K562 (cell line): ENCODE results near the gene KSR2. TPM values are rescaled to one million over a fixed set of nuclear protein-coding genes. Genes with fewer than 3 reads are reported as not detected.

Experiments used
- ATAC-seq: fragments of 200-7000 bp; cut with Tn5 transposase; 3 replicates; pipeline ENCODE4 v1.9.1; 2020; ENCODE audit warnings: moderate library complexity
- BruUV-seq: library from RNA; stranded (reverse); fragments of 400-500 nt; replicated peaks from 2 replicates; lab custom pipeline; 2021; lab: Mats Ljungman, UMichigan
- CTCF ChIA-PET: fragments of 300-600 bp; formaldehyde crosslinking; extraction: SDS; loops from one replicate; lab custom pipeline; 2021; ENCODE audit warnings: low intra/inter-chr PET ratio; lab: Yijun Ruan, JAX
- POLR2A ChIA-PET: fragments of 300-600, 350-650 bp; sonication (Branson Sonifier 250); formaldehyde crosslinking; extraction: SDS; loops from one replicate; lab custom pipeline; 2021; ENCODE audit warnings: antibody characterized with exemption, inconsistent platforms; lab: Yijun Ruan, JAX
- DNase-seq, 4 experiments: peaks; one replicate each; pipeline versions ENCODE4 v3.0.0 to v3.0.0-alpha.2; 2011 to 2018; ENCODE audit warnings: low spot score in 3 of 4, mixed read lengths in 3 of 4; ENCODE audit errors: extremely low read depth in 1 of 4
- FAIRE-seq: peaks from 2 replicates; lab custom pipeline; 2011; peaks lifted over from hg19 to GRCh38; lab: Jason Lieb, UNC
- H2AFZ ChIP-seq: 2 replicates; pipeline ENCODE4 v1.6.0; 2011; ENCODE audit warnings: low read depth, low read length, control low read depth, inconsistent platforms
- H3K27ac ChIP-seq: fragments of 200-600 bp; 3 replicates; pipeline ENCODE4 v1.8.0; 2011; ENCODE audit warnings: low read depth, mild to moderate bottlenecking, control low read depth, inconsistent platforms, low read length, moderate library complexity, mixed read lengths; ENCODE audit errors: extremely low read depth
- H3K27me3 ChIP-seq, 2 experiments: fragments of 300-600 bp in 1 of 2; 2 replicates in 1 of 2; 3 replicates in 1 of 2; pipeline versions ENCODE4 v1.6.0 to v1.8.0; 2011; ENCODE audit warnings: inconsistent platforms in 2 of 2, low read length in 2 of 2, mild to moderate bottlenecking in 1 of 2, mixed read lengths in 1 of 2, moderate library complexity in 1 of 2; ENCODE audit not compliant: control insufficient read depth in 2 of 2, insufficient read depth in 2 of 2
- H3K36me3 ChIP-seq: fragments of 300-600 bp; 3 replicates; pipeline ENCODE4 v1.8.0; 2011; ENCODE audit warnings: mild to moderate bottlenecking, low read length, inconsistent platforms; ENCODE audit not compliant: control insufficient read depth, insufficient read depth
- H3K4me1 ChIP-seq, 2 experiments: fragments of 200-600 bp in 1 of 2; replicated peaks in 1 of 2; 2 replicates in 1 of 2; 3 replicates in 1 of 2; pipeline versions ENCODE4 v1.5.1 to v1.8.0; 2011; ENCODE audit warnings: inconsistent platforms in 2 of 2, low read length in 2 of 2, mild to moderate bottlenecking in 1 of 2, mixed read lengths in 1 of 2, moderate library complexity in 1 of 2; ENCODE audit not compliant: control insufficient read depth in 2 of 2, insufficient read depth in 2 of 2
- H3K4me2 ChIP-seq: 2 replicates; pipeline ENCODE4 v1.6.1; 2011; ENCODE audit warnings: low read length, control low read depth, inconsistent platforms, mixed read lengths; ENCODE audit not compliant: insufficient read depth
- H3K4me3 ChIP-seq: fragments of 200-600 bp; sonication (generic), shearing (Covaris generic); 2 replicates; pipeline ENCODE4 v1.5.1; 2016; ENCODE audit warnings: control low read depth, inconsistent platforms
- H3K79me2 ChIP-seq: fragments of 200-600 bp; 3 replicates; pipeline ENCODE4 v1.8.0; 2011; ENCODE audit warnings: low read length, inconsistent platforms; ENCODE audit not compliant: control insufficient read depth, insufficient read depth
- H3K9ac ChIP-seq, 2 experiments: 2 replicates each; pipeline versions ENCODE4 v1.6.0 to v1.6.1; 2011; ENCODE audit warnings: low read depth in 2 of 2, low read length in 2 of 2, control low read depth in 1 of 2, inconsistent platforms in 1 of 2, mild to moderate bottlenecking in 1 of 2, mixed read lengths in 1 of 2; ENCODE audit not compliant: insufficient read depth in 1 of 2
- H3K9me1 ChIP-seq: one replicate; pipeline ENCODE4 v1.6.0; 2011; ENCODE audit warnings: inconsistent platforms, mild to moderate bottlenecking, low read length, moderate library complexity; ENCODE audit not compliant: control insufficient read depth, insufficient read depth
- H3K9me3 ChIP-seq: replicated peaks from 2 replicates; pipeline ENCODE4 v1.5.1; 2011; ENCODE audit warnings: low read depth, low read length, inconsistent platforms; ENCODE audit not compliant: control insufficient read depth, insufficient read depth
- H4K20me1 ChIP-seq: replicated peaks from 2 replicates; pipeline ENCODE4 v1.6.1; 2011; ENCODE audit warnings: low read length, inconsistent platforms, mixed read lengths; ENCODE audit not compliant: control insufficient read depth, insufficient read depth
- HNRNPL ChIP-seq: fragments of 200-400 bp; formaldehyde crosslinking; IDR thresholded peaks from 2 replicates; pipeline ENCODE4 v1.6.1; 2017; ENCODE audit warnings: low read depth, mild to moderate bottlenecking, low read length
- JUN ChIP-seq, 2 experiments: sonication (generic) in 1 of 2; formaldehyde crosslinking in 1 of 2; IDR thresholded peaks; 2 replicates each; pipeline versions ENCODE4 v1.6.1 to v1.8.0; 2012 to 2022; ENCODE audit warnings: borderline replicate concordance in 2 of 2, mild to moderate bottlenecking in 2 of 2, improper control_type of control experiment in 1 of 2, low read depth in 1 of 2, low read length in 1 of 2, missing genetic modification reagents in 1 of 2
- KDM2B ChIP-seq: fragments of 250-450 bp; sonication (Bioruptor Pico); IDR thresholded peaks from 2 replicates; pipeline ENCODE4 v1.8.0; 2021; ENCODE audit warnings: mild to moderate bottlenecking, moderate library complexity
- NFIC ChIP-seq: fragments of 450-650 bp; IDR thresholded peaks from 2 replicates; pipeline ENCODE4 v1.6.1; 2017; ENCODE audit warnings: mild to moderate bottlenecking, inconsistent platforms
- NFIX ChIP-seq: fragments of 250-450 bp; sonication (Bioruptor Pico); IDR thresholded peaks from 2 replicates; pipeline ENCODE4 v1.4.0; 2020; ENCODE audit warnings: low read depth, mild to moderate bottlenecking, moderate library complexity
- OTX1 ChIP-seq: fragments of 450-650 bp; formaldehyde crosslinking; IDR thresholded peaks from 2 replicates; pipeline ENCODE4 v1.4.0; 2022; ENCODE audit warnings: mild to moderate bottlenecking
- SMC3 ChIP-seq: conservative IDR thresholded peaks from 2 replicates; pipeline ENCODE4 v1.6.1; 2011; ENCODE audit warnings: low read depth, low read length, improper control_type of control experiment; ENCODE audit not compliant: insufficient read depth
- SOX6 ChIP-seq: fragments of 450-650 bp; IDR thresholded peaks from 2 replicates; pipeline ENCODE4 v1.6.1; 2014; ENCODE audit warnings: mild to moderate bottlenecking
- SUPT5H ChIP-seq: fragments of 450-650 bp; IDR thresholded peaks from 2 replicates; pipeline ENCODE4 v1.6.1; 2016
- ZFP91 ChIP-seq: sonication (generic); formaldehyde crosslinking; IDR thresholded peaks from 2 replicates; pipeline ENCODE4 v1.8.0; 2022; ENCODE audit warnings: mild to moderate bottlenecking, missing genetic modification reagents
- ZNF561 ChIP-seq: fragments of 450-650 bp; formaldehyde crosslinking; conservative IDR thresholded peaks from 2 replicates; pipeline ENCODE4 v1.4.0; 2020; ENCODE audit warnings: mild to moderate bottlenecking, moderate library complexity
- WGBS: fragments of 100-300 bp; shearing (Covaris generic); methylation state at CpG from one replicate; pipeline ENCODE4 v1.1.6; 2016; ENCODE audit warnings: low coverage, mixed read lengths; ENCODE audit not compliant: insufficient coverage; ENCODE audit errors: missing lambda C conversion rate; 5-methylcytosine and 5-hydroxymethylcytosine counted together
- in situ Hi-C: fragments of 300-500 bp; cut with MboI; formaldehyde crosslinking; loops from 4 replicates; pipeline ENCODE4 v1.15.0; 2018; ENCODE audit warnings: inconsistent platforms, mixed read lengths
- intact Hi-C: fragments of 100-400 bp; cut with micrococcal nuclease; formaldehyde crosslinking; loops from 2 replicates; pipeline ENCODE4 v1.14.2; 2022
- polyA plus RNA-seq, 8 experiments: library from polyadenylated mRNA; depleted of rRNA in 4 of 8; stranded (reverse) in 5 of 8; unstranded in 3 of 8; fragments of >200 nt; fragmentation: Nextera tagmentation in 2 of 8; fragmentation: Illumina TruSeq in 1 of 8; extraction: Ambion mirVana in 2 of 8; extraction: Trizol in 1 of 8; gene quantifications; 2 replicates each; pipeline versions ENCODE4 v1.2.1 to v1.2.3, GENCODE V29; 2011 to 2014; ENCODE audit warnings: inconsistent platforms in 1 of 8, missing spikeins in 1 of 8
- total RNA-seq, 7 experiments: library from RNA; depleted of rRNA in 6 of 7; stranded (reverse); fragments of >200 nt in 6 of 7; fragmentation: Illumina TruSeq in 2 of 7; extraction: Trizol in 2 of 7; gene quantifications; 2 replicates each; pipeline versions ENCODE4 v1.2.1 to v1.2.3, GENCODE V29; 2011 to 2021; ENCODE audit warnings: low replicate concordance in 1 of 7

KSR2 gene
- total and polyA plus RNA-seq, 9 of the 15 experiments (the other 6 are each of a cell fraction or from before 2014, with no cell fraction given), result not detected

- Histone ChIP-seq H3K9me3 (no peaks in the 10 kb centered on the region), H4K20me1 (no peaks in the 10 kb centered on the region), H3K4me2 (no peak overlapping the region), H3K4me1 (no peaks in the 10 kb centered on the region), H3K9me1 (no peaks in the 10 kb centered on the region), H2AFZ (no peak overlapping the region), H3K36me3 (no peaks in the 10 kb centered on the region), H3K27ac (no peak overlapping the region), H3K79me2 (no peaks in the 10 kb centered on the region), H3K9ac (no peak overlapping the region), H3K4me3 (no peak overlapping the region), H3K27me3 (no peaks in the 10 kb centered on the region; a peak in 1 of 5 replicates)
- in situ Hi-C loops (no loop called here), intact Hi-C loops (no loop called here)
- no peak for FAIRE-seq
- no peak for ATAC-seq
- ChIA-PET POLR2A (no interaction called here), CTCF (no interaction called here)
- WGBS, result 2% methylated on average over 5 of the region's 5 CpGs
- no peak for TF ChIP-seq OTX1
- no peak for TF ChIP-seq KDM2B (CRISPR knock-in tag)
- no peak for TF ChIP-seq SUPT5H
- no peak for TF ChIP-seq HNRNPL
- TF ChIP-seq ZFP91 (CRISPR knock-in tag), result no peak
- TF ChIP-seq SMC3, result no peak
- TF ChIP-seq JUN (IDR thresholded peaks at IDR 0.05; ENCODE audit: borderline replicate concordance, low read depth, low read length), result no peak
- no peak for TF ChIP-seq JUN (CRISPR knock-in tag; IDR thresholded peaks at IDR 0.05; ENCODE audit: borderline replicate concordance)
- no peak for TF ChIP-seq SOX6
- TF ChIP-seq NFIX (CRISPR knock-in tag), result 0 out of 2 replicates have a peak, but pooled peaks have one; percentile 14
- TF ChIP-seq NFIC, result peak; percentile 72
- TF ChIP-seq ZNF561, result no peak
- DNase-seq, result no peak
- no TSS peak for BruUV-seq
These were observed 415.8 kb downstream of the KSR2 start for GRCh38 chr12:117552971-117553370.
